ENCODE measurements around the gene KCNJ2. TPM values are rescaled to one million over a fixed set of nuclear protein-coding genes. Genes with fewer than 3 reads are reported as not detected.

Gene KCNJ2
- total RNA-seq, 1 experiment from 2014 or later, result 0.15 TPM

- H3K4me1 Mint-ChIP-seq, result peaks cover 8% of the 10 kb centered on the region in 2 experiments
- Histone ChIP-seq H2BK5ac (ENCODE audit: insufficient read length, low read length) (no peak overlapping the region), H3T11ph (ENCODE audit: low read length) (no peak overlapping the region), H3K4me2 (ENCODE audit: insufficient read depth, insufficient read length, low read length) (no peak overlapping the region), H3K4me1 (ENCODE audit: insufficient read depth, low read length) (no peaks in the 10 kb centered on the region; the same call in 1 of the 2 replicates), H2BK15ac (ENCODE audit: low read depth, low read length) (no peak overlapping the region), H3K18ac (ENCODE audit: insufficient read length, low read depth, low read length) (no peak overlapping the region), H4K20me1 (ENCODE audit: control insufficient read depth, insufficient read depth, insufficient read length) (no peaks in the 10 kb centered on the region), H3K27me3 (ENCODE audit: insufficient read depth, low read length) (no peaks in the 10 kb centered on the region), H3K27ac (ENCODE audit: insufficient read length, low read depth, low read length) (no peak overlapping the region), H3K14ac (ENCODE audit: insufficient read depth, low read length) (no peak overlapping the region), H3K56ac (ENCODE audit: insufficient read length, low read depth, low read length) (no peak overlapping the region), H3K23ac (ENCODE audit: insufficient read length, low read depth, low read length) (no peak overlapping the region), H2BK20ac (ENCODE audit: low read depth, low read length, poor library complexity, severe bottlenecking) (no peak overlapping the region), H4K8ac (replicated peaks; ENCODE audit: insufficient read length, low read depth, low read length) (no peak overlapping the region), H3K23me2 (ENCODE audit: insufficient read length, low read depth, low read length, poor library complexity, severe bottlenecking) (no peaks in the 10 kb centered on the region), H3K79me2 (ENCODE audit: insufficient read depth, low read length) (no peaks in the 10 kb centered on the region), H3K9ac (ENCODE audit: extremely low read depth, insufficient read length, low read length) (no peak overlapping the region), H4K91ac (ENCODE audit: insufficient read length, low read depth, low read length) (no peak overlapping the region), H2BK12ac (ENCODE audit: insufficient read length, low read depth, low read length) (no peak overlapping the region), H3K4ac (ENCODE audit: low read depth, low read length) (no peak overlapping the region), H2BK120ac (ENCODE audit: low read depth, low read length, poor library complexity, severe bottlenecking) (no peak overlapping the region), H3K79me1 (ENCODE audit: insufficient read depth, low read depth, low read length, poor library complexity, severe bottlenecking) (no peaks in the 10 kb centered on the region), H2AK5ac (ENCODE audit: insufficient read length, low read length) (no peak overlapping the region), H3K9me3 (ENCODE audit: control insufficient read depth, low read depth, low read length) (no peaks in the 10 kb centered on the region), H2AFZ (ENCODE audit: low read length) (no peak overlapping the region), H4K5ac (ENCODE audit: insufficient read length, low read depth, low read length) (no peak overlapping the region)
- no peak overlapping the region for H3K27ac Mint-ChIP-seq
- H3K4me3 Mint-ChIP-seq, result no peak overlapping the region
- H3K9me3 Mint-ChIP-seq, result no peaks in the 10 kb centered on the region
- no peaks in the 10 kb centered on the region for H3K36me3 Mint-ChIP-seq (ENCODE audit: insufficient read depth in 1 of 3, low read depth in 3 of 3)
- no peak for TF ChIP-seq CTCF (conservative IDR thresholded peaks at IDR 0.05)
- no peaks in the 10 kb centered on the region for H3K27me3 Mint-ChIP-seq (ENCODE audit: low read depth)
- DNase-seq, result no peak
- no CpG with 5 or more reads among the region's 6 CpGs for WGBS (ENCODE audit: extremely low coverage, insufficient read length, low lambda C conversion rate)
Observed at GRCh38 chr17:70206361-70207010, 37.2 kb downstream of the KCNJ2 start.

Data from H9 (cell line).